Inferior parietal cortex (tissue), 1 donor: Measurements from ENCODE around the gene HRH4.

Source experiments
- DNase-seq: peaks from one replicate; pipeline ENCODE4 v3.0.0-alpha.2; 2016; ENCODE audit errors: extremely low spot score

HRH4 gene

GRCh38 chr18:24466771-24467170 lies 6.3 kb downstream of the HRH4 start:
- no peak for DNase-seq

GRCh38 chr18:24470022-24470618 lies 9.7 kb downstream of the HRH4 start:
- DNase-seq, result no peak

GRCh38 chr18:24470805-24471204 lies 10.4 kb downstream of the HRH4 start:
- DNase-seq, result no peak

GRCh38 chr18:24472591-24472990 lies 12.2 kb downstream of the HRH4 start:
- DNase-seq, result no peak

- no peak for DNase-seq
Observed at GRCh38 chr18:24474406-24474805, 14.0 kb downstream of the HRH4 start.

- DNase-seq, result no peak
Observed at GRCh38 chr18:24475926-24476589, 15.6 kb downstream of the HRH4 start.

- DNase-seq, result no peak
Observed at GRCh38 chr18:24479371-24479770, 18.9 kb downstream of the HRH4 start.

- no peak for DNase-seq
Observed at GRCh38 chr18:24482821-24483220, 22.4 kb downstream of the HRH4 start.

GRCh38 chr18:24485681-24486080 lies 25.2 kb downstream of the HRH4 start:
- DNase-seq, result no peak

- DNase-seq, result no peak
Observed at GRCh38 chr18:24486684-24487083, 26.2 kb downstream of the HRH4 start.

GRCh38 chr18:24488824-24489493 lies 28.5 kb downstream of the HRH4 start:
- peak; percentile 89 for DNase-seq

GRCh38 chr18:24490539-24490938 lies 30.1 kb downstream of the HRH4 start:
- no peak for DNase-seq

GRCh38 chr18:24491927-24492834 lies 31.7 kb downstream of the HRH4 start:
- no peak for DNase-seq

GRCh38 chr18:24494586-24494985 lies 34.1 kb downstream of the HRH4 start:
- no peak for DNase-seq

- DNase-seq, result peak; percentile 59
Observed at GRCh38 chr18:24497031-24497754, 36.8 kb downstream of the HRH4 start.

GRCh38 chr18:24499814-24500213 lies 39.4 kb downstream of the HRH4 start:
- peak; percentile 45 for DNase-seq

- DNase-seq, result no peak
Observed at GRCh38 chr18:24500217-24500616, 39.8 kb downstream of the HRH4 start.

- no peak for DNase-seq
Observed at GRCh38 chr18:24500766-24501165, 40.3 kb downstream of the HRH4 start.

GRCh38 chr18:24502667-24503523 lies 42.5 kb downstream of the HRH4 start:
- DNase-seq, result no peak

GRCh38 chr18:24504401-24504800 lies 44.0 kb downstream of the HRH4 start:
- no peak for DNase-seq

GRCh38 chr18:24506175-24506574 lies 45.7 kb downstream of the HRH4 start:
- no peak for DNase-seq
